ENCODE data around the gene TRIM72. TPM values are rescaled to one million over a fixed set of nuclear protein-coding genes. Genes with fewer than 3 reads are reported as not detected.

The TRIM72 gene
- total RNA-seq, 4 donors from 2014 or later: 0.15 to 0.17 TPM; not detected in 2

GRCh38 chr16:31221357-31222160 is 7.6 kb downstream of the TRIM72 start:
- Histone ChIP-seq H3K27ac (no peak overlapping the region), H3K27me3 (peaks cover 21% of the 10 kb centered on the region), H3K4me1 (peaks cover 7% of the 10 kb centered on the region), H3K4me3 (no peak overlapping the region), H3K9me3 (no peaks in the 10 kb centered on the region), H3K36me3 (no peaks in the 10 kb centered on the region)
- WGBS: 58% methylated on average over 12 of the region's 12 CpGs
- TF ChIP-seq CTCF (IDR thresholded peaks at IDR 0.05): no peak
- TF ChIP-seq POLR2A (IDR thresholded peaks at IDR 0.05): no peak
- no peak for TF ChIP-seq EP300 (IDR thresholded peaks at IDR 0.05)
- TF ChIP-seq POLR2AphosphoS5 (IDR thresholded peaks at IDR 0.05): no peak
- DNase-seq (ENCODE audit: low spot score in 2 of 2): no peak

- H3K36me3 ChIP-seq: no peaks in the 10 kb centered on the region
- H3K27me3 ChIP-seq: peaks cover 9% of the 10 kb centered on the region
- 100% methylated on average over 3 of the region's 5 CpGs for WGBS
- H3K27ac ChIP-seq: no peak overlapping the region
- no peaks in the 10 kb centered on the region for H3K9me3 ChIP-seq
- no peak for DNase-seq (ENCODE audit: low spot score in 2 of 2)
- no peak overlapping the region for H3K4me3 ChIP-seq
- peaks cover 6% of the 10 kb centered on the region for H3K4me1 ChIP-seq
- TF ChIP-seq EP300 (IDR thresholded peaks at IDR 0.05): no peak
- TF ChIP-seq POLR2AphosphoS5 (IDR thresholded peaks at IDR 0.05): no peak
- no peak for TF ChIP-seq CTCF (IDR thresholded peaks at IDR 0.05)
- TF ChIP-seq POLR2A (IDR thresholded peaks at IDR 0.05): no peak
Observed at GRCh38 chr16:31223044-31223443, 9.1 kb downstream of the TRIM72 start.

DNA sequence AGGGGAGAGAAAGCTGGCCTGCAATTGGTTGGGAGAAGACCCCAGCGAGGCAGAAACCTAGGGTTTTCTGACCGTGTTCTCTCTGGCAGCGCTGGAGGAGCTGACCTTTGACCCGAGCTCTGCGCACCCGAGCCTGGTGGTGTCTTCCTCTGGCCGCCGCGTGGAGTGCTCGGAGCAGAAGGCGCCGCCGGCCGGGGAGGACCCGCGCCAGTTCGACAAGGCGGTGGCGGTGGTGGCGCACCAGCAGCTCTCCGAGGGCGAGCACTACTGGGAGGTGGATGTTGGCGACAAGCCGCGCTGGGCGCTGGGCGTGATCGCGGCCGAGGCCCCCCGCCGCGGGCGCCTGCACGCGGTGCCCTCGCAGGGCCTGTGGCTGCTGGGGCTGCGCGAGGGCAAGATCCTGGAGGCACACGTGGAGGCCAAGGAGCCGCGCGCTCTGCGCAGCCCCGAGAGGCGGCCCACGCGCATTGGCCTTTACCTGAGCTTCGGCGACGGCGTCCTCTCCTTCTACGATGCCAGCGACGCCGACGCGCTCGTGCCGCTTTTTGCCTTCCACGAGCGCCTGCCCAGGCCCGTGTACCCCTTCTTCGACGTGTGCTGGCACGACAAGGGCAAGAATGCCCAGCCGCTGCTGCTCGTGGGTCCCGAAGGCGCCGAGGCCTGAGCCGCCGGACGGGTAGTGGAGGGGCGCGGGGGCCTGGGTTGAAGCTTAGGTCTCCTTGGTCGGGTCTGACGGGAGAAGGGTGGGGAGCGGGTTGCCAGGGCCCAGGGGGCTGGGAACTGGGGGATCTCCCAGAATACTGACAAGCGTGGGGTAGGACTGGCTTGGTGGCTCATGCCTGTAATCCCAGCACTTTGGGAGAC is 10.4 kb downstream of the TRIM72 start:
- TF ChIP-seq POLR2A (IDR thresholded peaks at IDR 0.05): no peak
- no peak for TF ChIP-seq CTCF (IDR thresholded peaks at IDR 0.05)
- no peak for TF ChIP-seq POLR2AphosphoS5 (IDR thresholded peaks at IDR 0.05)
- Histone ChIP-seq H3K4me1 (peaks cover 11% of the 10 kb centered on the region), H3K36me3 (no peaks in the 10 kb centered on the region), H3K4me3 (no peak overlapping the region), H3K27ac (no peak overlapping the region), H3K9me3 (no peaks in the 10 kb centered on the region), H3K27me3 (peaks cover 2% of the 10 kb centered on the region)
- no peak for DNase-seq (ENCODE audit: low spot score in 2 of 2)
- WGBS: 91% methylated on average over 44 of the region's 80 CpGs

DNA sequence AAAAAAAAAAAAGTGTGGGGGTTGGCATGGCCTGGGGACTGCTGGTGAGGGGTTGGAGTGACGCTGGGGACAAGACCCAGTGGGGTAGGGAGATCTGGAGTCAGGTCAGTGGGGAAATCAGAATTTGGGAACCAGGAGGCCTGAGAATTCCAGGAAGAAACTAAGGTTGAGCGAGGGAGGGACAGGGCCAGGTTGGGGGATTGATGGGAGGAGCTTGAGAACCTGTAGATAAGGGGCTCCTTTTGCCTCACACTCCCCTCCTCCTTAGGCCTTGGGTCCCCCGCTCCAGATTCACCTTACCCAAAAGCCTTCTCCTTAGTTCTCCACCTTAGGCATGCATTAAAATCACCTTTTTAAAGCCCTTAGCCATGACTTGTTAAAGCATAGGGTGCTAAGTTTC is 11.3 kb downstream of the TRIM72 start:
- 88% methylated on average over 3 of the region's 3 CpGs for WGBS
- no peaks in the 10 kb centered on the region for H3K27me3 ChIP-seq

More for the DNA sequence above, 11.3 kb downstream of the TRIM72 start:
- H3K9me3 ChIP-seq: no peaks in the 10 kb centered on the region
- no peak for TF ChIP-seq POLR2A (IDR thresholded peaks at IDR 0.05)
- TF ChIP-seq CTCF (IDR thresholded peaks at IDR 0.05): no peak
- TF ChIP-seq POLR2AphosphoS5 (IDR thresholded peaks at IDR 0.05): no peak
- TF ChIP-seq EP300 (IDR thresholded peaks at IDR 0.05): no peak
- H3K4me1 ChIP-seq: peaks cover 14% of the 10 kb centered on the region
- DNase-seq (ENCODE audit: low spot score in 2 of 2): no peak
- H3K4me3 ChIP-seq: no peak overlapping the region
- H3K27ac ChIP-seq: no peak overlapping the region
- no peaks in the 10 kb centered on the region for H3K36me3 ChIP-seq
